Lower lobe of right lung (tissue), 2 donors: Measurements from ENCODE around the gene MGST2. TPM values are rescaled to one million over a fixed set of nuclear protein-coding genes. Genes with fewer than 3 reads are reported as not detected.
A peak's percentile ranks its signal among the peaks of the same experiment; 100 is the strongest.

Source experiments
- ATAC-seq, 2 donors: fragments of 200-7000 bp; cut with Tn5 transposase; one replicate each; pipeline ENCODE4 v1.9.1; 2020 to 2022; ENCODE audit warnings: mild to moderate bottlenecking in 2 of 2, moderate library complexity in 2 of 2
- DNase-seq: peaks from one replicate; pipeline ENCODE4 v3.0.0-alpha.2; 2020
- H3K27ac ChIP-seq: fragments of 200-600 bp; one replicate; pipeline ENCODE4 v1.8.0; 2022
- H3K27me3 ChIP-seq: fragments of 200-600 bp; one replicate; pipeline ENCODE4 v1.8.0; 2022; ENCODE audit warnings: low read depth
- H3K36me3 ChIP-seq: fragments of 200-600 bp; one replicate; pipeline ENCODE4 v1.8.0; 2022; ENCODE audit warnings: mild to moderate bottlenecking
- H3K4me1 ChIP-seq: fragments of 200-600 bp; one replicate; pipeline ENCODE4 v1.8.0; 2022
- H3K4me3 ChIP-seq: fragments of 200-600 bp; one replicate; pipeline ENCODE4 v1.8.0; 2022; ENCODE audit warnings: mild to moderate bottlenecking
- H3K9me3 ChIP-seq: fragments of 200-600 bp; one replicate; pipeline ENCODE4 v1.8.0; 2022
- CTCF ChIP-seq: fragments of 200-600 bp; IDR thresholded peaks from one replicate; pipeline ENCODE4 v1.8.0; 2022; ENCODE audit warnings: antibody characterized with exemption, mild to moderate bottlenecking
- intact Hi-C: fragments of 100-400 bp; cut with DNase I; formaldehyde crosslinking; loops from one replicate; pipeline ENCODE4 v1.11.0; 2022
- total RNA-seq: library from RNA; stranded (reverse); fragmentation: NEBNext Ultra II Directional; extraction: Animal tissue kit (Norgen Biotek cat#: 25700); gene quantifications from one replicate; pipeline ENCODE4 v1.2.1, GENCODE V29; 2021
- donor health status: DM: no; HTN: yes; CAD: no; lungs with severe emphysema.

Gene MGST2
- total RNA-seq, 1 donor from 2014 or later, result 79.3 TPM

- Histone ChIP-seq H3K36me3 (no peaks in the 10 kb centered on the region), H3K4me1 (peaks cover 55% of the 10 kb centered on the region), H3K27me3 (no peaks in the 10 kb centered on the region), H3K27ac (peak overlapping the region; percentile 89), H3K9me3 (no peaks in the 10 kb centered on the region), H3K4me3 (no peak overlapping the region)
- ATAC-seq, result no peak
- no peak for DNase-seq
- intact Hi-C loops, result no loop called here
- no peak for TF ChIP-seq CTCF
Measured at GRCh38 chr4:139736661-139737060, 71.0 kb downstream of the MGST2 start.

- no peaks in the 10 kb centered on the region for H3K36me3 ChIP-seq
- no peaks in the 10 kb centered on the region for H3K27me3 ChIP-seq
- peaks cover 52% of the 10 kb centered on the region for H3K4me1 ChIP-seq
- no peak for DNase-seq
- no peak for ATAC-seq
- no peak for TF ChIP-seq CTCF
- no peak overlapping the region for H3K27ac ChIP-seq
- H3K4me3 ChIP-seq, result no peak overlapping the region
- intact Hi-C loops, result no loop called here
- no peaks in the 10 kb centered on the region for H3K9me3 ChIP-seq
Measured at GRCh38 chr4:139738846-139739613, 73.4 kb downstream of the MGST2 start.

GRCh38 chr4:139740121-139740520 lies 74.5 kb downstream of the MGST2 start:
- H3K36me3 ChIP-seq, result no peaks in the 10 kb centered on the region
- peak; percentile 24 to 49 for ATAC-seq
- peaks cover 43% of the 10 kb centered on the region for H3K4me1 ChIP-seq
- intact Hi-C loops, result no loop called here
- peak overlapping the region; percentile 81 for H3K27ac ChIP-seq
- no peak overlapping the region for H3K4me3 ChIP-seq
- DNase-seq, result no peak
- H3K27me3 ChIP-seq, result no peaks in the 10 kb centered on the region
- no peaks in the 10 kb centered on the region for H3K9me3 ChIP-seq
- no peak for TF ChIP-seq CTCF

GRCh38 chr4:139740531-139741041 lies 75.0 kb downstream of the MGST2 start:
- Histone ChIP-seq H3K4me1 (peaks cover 38% of the 10 kb centered on the region), H3K36me3 (no peaks in the 10 kb centered on the region), H3K27ac (peak overlapping the region; percentile 81), H3K27me3 (no peaks in the 10 kb centered on the region), H3K4me3 (peak overlapping the region; percentile 12), H3K9me3 (no peaks in the 10 kb centered on the region)
- peak; percentile 70 for DNase-seq
- peak; percentile 88 to 90 for ATAC-seq
- TF ChIP-seq CTCF, result peak; percentile 29
- intact Hi-C loops, result no loop called here

- Histone ChIP-seq H3K4me1 (peaks cover 23% of the 10 kb centered on the region), H3K9me3 (no peaks in the 10 kb centered on the region), H3K27ac (no peak overlapping the region), H3K27me3 (no peaks in the 10 kb centered on the region), H3K4me3 (no peak overlapping the region), H3K36me3 (no peaks in the 10 kb centered on the region)
- TF ChIP-seq CTCF, result no peak
- DNase-seq (no peak), ATAC-seq (no peak)
- intact Hi-C loops, result no loop called here
Measured at GRCh38 chr4:139743027-139743426, 77.4 kb downstream of the MGST2 start.
